OCI-LY3 (cell line): ENCODE measurements around the gene FARP1.

Experiments used
- EZH2phosphoT487 ChIP-seq: fragments of 200-600 bp; shearing (Covaris generic); IDR thresholded peaks from 2 replicates; pipeline ENCODE4 v1.6.1; 2018; ENCODE audit warnings: antibody characterized with exemption, mixed run types, low read depth
- TF ChIP-seq, protein P1 (sequence below): fragments of 200-600, 300-600 bp; sonication (generic); IDR thresholded peaks from 2 replicates; pipeline ENCODE4 v1.5.1; 2014; ENCODE audit warnings: antibody characterized with exemption, low read length, low read depth

DNA sequence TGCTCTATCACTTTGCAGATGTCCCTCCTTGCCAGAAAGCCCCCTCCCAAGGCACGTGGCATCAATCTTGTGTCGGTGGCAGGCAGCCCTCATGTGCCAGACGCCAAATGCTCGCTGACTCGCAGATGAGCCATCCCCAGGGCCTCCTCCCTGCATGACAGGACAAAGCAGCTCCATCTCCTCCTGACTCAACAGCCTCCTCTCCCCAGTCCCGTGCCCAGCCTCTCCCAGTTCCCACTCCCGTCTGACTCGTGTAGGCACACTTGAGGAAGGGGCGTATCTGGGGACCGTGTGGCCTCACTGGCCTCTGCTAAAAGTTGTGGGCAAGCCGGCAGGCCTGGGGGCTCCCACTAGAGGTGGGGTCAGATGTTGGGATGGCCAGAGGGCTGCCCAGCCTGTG lies 300.4 kb downstream of the FARP1 start:
- TF ChIP-seq, protein P1, sequence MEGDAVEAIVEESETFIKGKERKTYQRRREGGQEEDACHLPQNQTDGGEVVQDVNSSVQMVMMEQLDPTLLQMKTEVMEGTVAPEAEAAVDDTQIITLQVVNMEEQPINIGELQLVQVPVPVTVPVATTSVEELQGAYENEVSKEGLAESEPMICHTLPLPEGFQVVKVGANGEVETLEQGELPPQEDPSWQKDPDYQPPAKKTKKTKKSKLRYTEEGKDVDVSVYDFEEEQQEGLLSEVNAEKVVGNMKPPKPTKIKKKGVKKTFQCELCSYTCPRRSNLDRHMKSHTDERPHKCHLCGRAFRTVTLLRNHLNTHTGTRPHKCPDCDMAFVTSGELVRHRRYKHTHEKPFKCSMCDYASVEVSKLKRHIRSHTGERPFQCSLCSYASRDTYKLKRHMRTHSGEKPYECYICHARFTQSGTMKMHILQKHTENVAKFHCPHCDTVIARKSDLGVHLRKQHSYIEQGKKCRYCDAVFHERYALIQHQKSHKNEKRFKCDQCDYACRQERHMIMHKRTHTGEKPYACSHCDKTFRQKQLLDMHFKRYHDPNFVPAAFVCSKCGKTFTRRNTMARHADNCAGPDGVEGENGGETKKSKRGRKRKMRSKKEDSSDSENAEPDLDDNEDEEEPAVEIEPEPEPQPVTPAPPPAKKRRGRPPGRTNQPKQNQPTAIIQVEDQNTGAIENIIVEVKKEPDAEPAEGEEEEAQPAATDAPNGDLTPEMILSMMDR = no peak
- TF ChIP-seq EZH2phosphoT487 = no peak
